GM12873 (cell line): ENCODE results near the gene TPSB2.

ENCODE experiments used
- TF ChIP-seq, protein P1 (sequence below): IDR thresholded peaks from 2 replicates; pipeline ENCODE4 v1.5.1; 2012; ENCODE audit warnings: low read depth, mild to moderate bottlenecking, moderate library complexity, low read length, control low read depth; ENCODE audit not compliant: insufficient read depth; ENCODE audit errors: missing control alignments

The TPSB2 gene

DNA sequence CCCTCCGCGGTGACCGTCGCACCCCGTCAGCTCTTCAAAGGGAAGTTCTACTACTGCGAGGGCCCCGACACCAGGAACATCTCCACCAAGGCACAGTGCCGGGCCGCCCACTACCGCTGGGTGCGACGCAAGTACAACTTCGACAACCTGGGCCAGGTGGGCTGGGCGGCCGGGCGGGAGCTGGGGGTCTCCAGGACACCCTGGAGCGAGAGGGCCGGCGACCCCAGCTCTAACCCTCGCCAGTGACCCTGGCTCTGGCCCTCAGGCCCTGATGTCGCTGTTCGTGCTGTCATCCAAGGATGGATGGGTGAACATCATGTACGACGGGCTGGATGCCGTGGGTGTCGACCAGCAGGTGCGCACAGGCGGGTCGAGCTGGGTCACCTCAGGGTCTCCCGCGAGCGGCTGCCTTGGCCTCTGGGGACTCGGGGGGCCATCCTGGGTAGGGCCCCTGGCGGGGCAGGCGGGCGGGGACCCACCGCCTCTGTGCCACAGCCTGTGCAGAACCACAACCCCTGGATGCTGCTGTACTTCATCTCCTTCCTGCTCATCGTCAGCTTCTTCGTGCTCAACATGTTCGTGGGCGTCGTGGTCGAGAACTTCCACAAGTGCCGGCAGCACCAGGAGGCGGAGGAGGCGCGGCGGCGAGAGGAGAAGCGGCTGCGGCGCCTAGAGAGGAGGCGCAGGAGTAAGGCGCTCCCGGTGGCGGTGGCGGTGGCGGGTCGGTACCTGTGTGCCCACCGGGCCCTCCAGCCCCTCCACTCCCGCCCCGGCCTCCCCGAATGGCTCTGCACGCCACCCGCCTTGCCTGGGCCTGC is 18.3 kb downstream of the TPSB2 start:
- TF ChIP-seq, protein P1, sequence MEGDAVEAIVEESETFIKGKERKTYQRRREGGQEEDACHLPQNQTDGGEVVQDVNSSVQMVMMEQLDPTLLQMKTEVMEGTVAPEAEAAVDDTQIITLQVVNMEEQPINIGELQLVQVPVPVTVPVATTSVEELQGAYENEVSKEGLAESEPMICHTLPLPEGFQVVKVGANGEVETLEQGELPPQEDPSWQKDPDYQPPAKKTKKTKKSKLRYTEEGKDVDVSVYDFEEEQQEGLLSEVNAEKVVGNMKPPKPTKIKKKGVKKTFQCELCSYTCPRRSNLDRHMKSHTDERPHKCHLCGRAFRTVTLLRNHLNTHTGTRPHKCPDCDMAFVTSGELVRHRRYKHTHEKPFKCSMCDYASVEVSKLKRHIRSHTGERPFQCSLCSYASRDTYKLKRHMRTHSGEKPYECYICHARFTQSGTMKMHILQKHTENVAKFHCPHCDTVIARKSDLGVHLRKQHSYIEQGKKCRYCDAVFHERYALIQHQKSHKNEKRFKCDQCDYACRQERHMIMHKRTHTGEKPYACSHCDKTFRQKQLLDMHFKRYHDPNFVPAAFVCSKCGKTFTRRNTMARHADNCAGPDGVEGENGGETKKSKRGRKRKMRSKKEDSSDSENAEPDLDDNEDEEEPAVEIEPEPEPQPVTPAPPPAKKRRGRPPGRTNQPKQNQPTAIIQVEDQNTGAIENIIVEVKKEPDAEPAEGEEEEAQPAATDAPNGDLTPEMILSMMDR, result no peak

DNA sequence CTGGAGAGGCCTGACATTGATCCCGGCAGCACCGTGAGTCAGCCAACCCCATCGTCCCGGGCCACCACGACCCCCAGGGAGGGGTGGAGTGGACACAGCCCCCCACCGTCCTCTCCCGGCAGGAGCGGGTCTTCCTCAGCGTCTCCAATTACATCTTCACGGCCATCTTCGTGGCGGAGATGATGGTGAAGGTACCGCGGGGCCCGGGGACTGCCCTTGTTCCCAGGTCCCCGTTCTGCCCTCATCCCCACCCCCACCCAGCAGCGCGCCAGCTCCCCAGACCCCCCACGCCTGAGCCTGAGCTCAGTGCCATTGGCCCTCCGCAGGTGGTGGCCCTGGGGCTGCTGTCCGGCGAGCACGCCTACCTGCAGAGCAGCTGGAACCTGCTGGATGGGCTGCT is 19.5 kb downstream of the TPSB2 start:
- TF ChIP-seq, protein P1, result no peak

DNA sequence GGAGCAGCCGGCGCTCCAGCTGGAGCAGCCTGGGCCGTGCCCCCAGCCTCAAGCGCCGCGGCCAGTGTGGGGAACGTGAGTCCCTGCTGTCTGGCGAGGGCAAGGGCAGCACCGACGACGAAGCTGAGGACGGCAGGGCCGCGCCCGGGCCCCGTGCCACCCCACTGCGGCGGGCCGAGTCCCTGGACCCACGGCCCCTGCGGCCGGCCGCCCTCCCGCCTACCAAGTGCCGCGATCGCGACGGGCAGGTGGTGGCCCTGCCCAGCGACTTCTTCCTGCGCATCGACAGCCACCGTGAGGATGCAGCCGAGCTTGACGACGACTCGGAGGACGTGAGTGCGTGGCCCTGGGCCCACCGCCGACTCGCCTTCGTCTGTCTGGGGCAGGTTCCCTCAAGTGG is 20.9 kb downstream of the TPSB2 start:
- TF ChIP-seq, protein P1, result no peak

DNA sequence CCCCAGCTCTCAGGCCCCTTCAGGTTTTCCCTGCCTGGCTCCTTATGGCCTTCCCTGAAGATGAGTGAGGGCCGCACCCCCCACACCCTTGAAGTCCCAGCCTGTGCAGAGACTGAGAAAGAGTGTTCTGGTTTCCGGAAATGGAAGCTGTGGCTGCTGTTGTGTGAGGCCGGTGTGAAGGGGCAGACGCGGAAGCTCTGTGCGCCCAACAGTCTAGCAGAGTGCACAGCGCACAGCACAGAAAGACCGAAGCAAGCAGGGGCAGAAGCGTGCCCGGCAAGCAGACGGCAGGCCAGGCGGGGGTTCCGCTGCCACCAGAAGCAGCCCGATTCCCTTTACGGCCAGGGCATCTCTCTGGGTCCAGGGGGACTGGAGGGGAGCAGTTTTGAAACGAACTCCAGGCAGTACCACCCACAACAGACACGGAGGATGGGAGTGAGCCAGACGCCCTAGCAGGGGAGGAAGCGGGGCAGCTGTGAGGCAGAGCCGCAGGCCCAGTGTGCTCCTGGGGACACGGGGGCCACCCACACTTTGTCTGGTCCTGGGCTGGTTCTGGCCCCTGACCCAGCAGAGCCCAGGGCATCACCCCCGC is 21.6 kb downstream of the TPSB2 start:
- TF ChIP-seq, protein P1, result no peak

DNA sequence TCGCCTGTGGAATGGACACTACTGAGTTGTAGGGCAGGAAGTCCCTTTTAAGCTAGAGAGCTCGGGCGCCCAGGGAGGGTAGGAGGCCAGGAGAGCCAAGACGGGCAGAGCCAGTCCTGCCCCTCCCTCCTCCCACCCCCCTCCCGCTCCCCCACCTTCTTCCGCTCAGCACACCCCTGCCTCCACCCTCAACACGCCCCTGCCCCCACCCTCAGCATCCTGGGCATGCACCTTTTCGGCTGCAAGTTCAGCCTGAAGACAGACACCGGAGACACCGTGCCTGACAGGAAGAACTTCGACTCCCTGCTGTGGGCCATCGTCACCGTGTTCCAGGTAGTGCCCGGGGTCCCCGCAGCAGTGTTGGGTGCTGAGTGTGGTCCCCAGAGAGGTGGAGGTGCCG is 23.2 kb downstream of the TPSB2 start:
- TF ChIP-seq, protein P1, result no peak

DNA sequence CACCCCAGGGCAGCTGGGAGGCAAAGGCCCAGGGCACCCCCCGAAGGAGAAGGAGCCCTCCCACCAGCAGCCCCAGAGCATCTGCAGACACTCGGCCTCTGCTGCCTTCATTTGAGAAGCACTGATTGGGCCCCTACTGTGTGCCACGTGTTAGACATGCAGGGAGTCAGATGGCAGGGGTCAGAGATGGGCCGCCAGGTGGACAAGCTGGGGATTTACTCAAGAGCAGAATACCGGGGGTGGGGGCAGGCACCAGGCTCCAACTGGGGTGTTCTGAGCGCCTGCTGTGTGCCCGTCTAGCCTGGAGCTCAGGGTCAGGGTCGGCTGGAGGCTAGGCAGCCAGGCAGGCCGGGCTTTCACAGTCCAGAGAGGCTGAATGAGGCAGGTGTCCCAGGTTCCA is 23.7 kb downstream of the TPSB2 start:
- TF ChIP-seq, protein P1, result no peak

DNA sequence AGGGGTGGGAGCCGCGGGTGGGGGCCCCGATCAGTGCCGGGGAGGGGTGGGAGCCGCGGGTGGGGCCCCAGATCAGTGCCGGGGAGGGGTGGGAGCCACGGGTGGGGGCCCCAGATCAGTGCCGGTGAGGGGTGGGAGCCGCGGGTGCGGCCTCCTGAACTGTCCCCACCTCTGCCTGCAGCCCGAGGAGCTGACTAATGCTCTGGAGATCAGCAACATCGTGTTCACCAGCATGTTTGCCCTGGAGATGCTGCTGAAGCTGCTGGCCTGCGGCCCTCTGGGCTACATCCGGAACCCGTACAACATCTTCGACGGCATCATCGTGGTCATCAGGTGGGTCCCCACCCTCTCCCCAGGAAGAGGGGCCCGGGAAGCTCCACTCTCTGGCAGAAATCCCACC is 25.1 kb downstream of the TPSB2 start:
- TF ChIP-seq, protein P1, result no peak
